Tracheal epithelial cell (primary cell): ENCODE measurements around the gene GAB2. TPM values are rescaled to one million over a fixed set of nuclear protein-coding genes. Genes with fewer than 3 reads are reported as not detected.

Source experiments
- total RNA-seq: library from RNA; depleted of rRNA; stranded (reverse); fragments of >200 nt; gene quantifications from 2 replicates; pipeline ENCODE4 v1.2.1, GENCODE V29; 2014

Gene GAB2
- total RNA-seq = 2.8 and 4.3 TPM in 2 replicates

DNA sequence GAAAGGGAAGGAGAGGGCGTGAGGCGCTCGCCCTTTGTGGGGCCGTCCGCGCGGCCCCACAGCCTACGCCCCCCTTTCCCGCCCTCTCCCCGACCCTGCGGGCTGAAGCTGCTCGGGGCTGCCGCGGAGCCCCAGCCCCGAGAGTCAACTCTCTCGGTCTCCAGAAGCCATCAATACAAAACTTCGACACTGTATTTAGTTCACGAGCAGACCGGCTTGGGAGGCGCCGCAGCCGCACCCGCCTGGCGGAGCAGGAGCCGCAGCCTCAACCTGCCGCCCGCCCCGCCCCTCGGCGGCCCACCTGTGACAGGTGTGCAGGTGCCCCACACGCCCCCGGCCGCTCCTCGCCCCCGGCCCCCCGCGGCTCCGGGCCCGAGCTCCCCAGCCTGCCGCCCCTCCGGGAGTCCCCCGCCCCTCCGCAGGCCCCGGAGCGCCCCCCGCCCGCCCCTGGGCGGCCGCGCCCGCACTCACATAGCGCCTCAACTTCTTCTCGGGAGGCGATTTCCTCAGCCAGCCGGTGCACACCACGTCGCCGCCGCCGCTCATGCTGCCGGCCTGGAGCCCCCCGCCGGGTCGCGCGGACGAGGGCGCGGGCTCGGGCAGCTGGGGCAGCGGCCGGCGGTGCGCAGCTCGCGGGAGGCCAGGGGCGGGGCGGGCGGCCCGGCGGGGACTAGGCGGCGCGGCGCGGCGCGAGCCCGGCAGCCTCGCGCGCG, at the start of gene GAB2:
Gene GAB2 (minus strand): TSS at position 646 of the 713 bp plus-strand sequence. CDS start 100 bp downstream, at position 546.

GRCh38 chr11:78188286-78189173, 229.1 kb downstream of the GAB2 start, which contains the start of the genes KCTD21 and USP35:
KCTD21 (minus strand) TSS chr11:78188626; CDS start chr11:78174554, 14,072 bp downstream.
USP35 (plus strand) TSS chr11:78188919; CDS start chr11:78196246, 7,327 bp downstream.

Other genes with a start within 250 kb of the GAB2 start
- 7.5 and 11.1 TPM in 2 replicates for gene KCTD21, start 229.2 kb downstream of the GAB2 start, total RNA-seq
- 3.4 and 7.5 TPM in 2 replicates for gene USP35, start 228.9 kb downstream of the GAB2 start, total RNA-seq
- 21.5 and 25.1 TPM in 2 replicates for gene NARS2, start 157.0 kb upstream of the GAB2 start, total RNA-seq